HG02678 (cell line): ENCODE data around the gene CRTC3.

Experiments
- ATAC-seq: cut with Tn5 transposase; IDR thresholded peaks from one replicate; pipeline ENCODE4 v1.9.1; 2021; ENCODE audit warnings: mild to moderate bottlenecking, moderate library complexity; ENCODE audit not compliant: unreplicated experiment

The CRTC3 gene

GRCh38 chr15:90591524-90591923, 61.8 kb downstream of the CRTC3 start:
- no peak for ATAC-seq

GRCh38 chr15:90592131-90592881, 62.6 kb downstream of the CRTC3 start:
- ATAC-seq: no peak

- ATAC-seq: no peak
These were observed 63.9 kb downstream of the CRTC3 start for GRCh38 chr15:90593499-90594158.

- peak; percentile 26 for ATAC-seq
These were observed 64.6 kb downstream of the CRTC3 start for GRCh38 chr15:90594301-90594738.

GRCh38 chr15:90595763-90596155, 66.0 kb downstream of the CRTC3 start:
- peak; percentile 16 for ATAC-seq

GRCh38 chr15:90596943-90597342, 67.2 kb downstream of the CRTC3 start:
- no peak for ATAC-seq

- ATAC-seq: peak; percentile 35
These were observed 67.9 kb downstream of the CRTC3 start for GRCh38 chr15:90597577-90597976.

- ATAC-seq: peak; percentile 42
These were observed 68.4 kb downstream of the CRTC3 start for GRCh38 chr15:90598031-90598577.

GRCh38 chr15:90598679-90599078, 69.0 kb downstream of the CRTC3 start:
- ATAC-seq: no peak

GRCh38 chr15:90599116-90599515, 69.4 kb downstream of the CRTC3 start:
- ATAC-seq: no peak

GRCh38 chr15:90599644-90600043, 69.9 kb downstream of the CRTC3 start:
- ATAC-seq: no peak

GRCh38 chr15:90600954-90601353, 71.2 kb downstream of the CRTC3 start:
- ATAC-seq: no peak

GRCh38 chr15:90603893-90604292, 74.2 kb downstream of the CRTC3 start:
- no peak for ATAC-seq

- ATAC-seq: no peak
These were observed 76.9 kb downstream of the CRTC3 start for GRCh38 chr15:90606641-90607040.

GRCh38 chr15:90607361-90607760, 77.6 kb downstream of the CRTC3 start:
- ATAC-seq: no peak

- no peak for ATAC-seq
These were observed 79.8 kb downstream of the CRTC3 start for GRCh38 chr15:90609242-90610180.

GRCh38 chr15:90610190-90610589, 80.5 kb downstream of the CRTC3 start:
- ATAC-seq: no peak

- ATAC-seq: no peak
These were observed 81.4 kb downstream of the CRTC3 start for GRCh38 chr15:90611157-90611556.

GRCh38 chr15:90617171-90617570, 87.4 kb downstream of the CRTC3 start:
- ATAC-seq: no peak

- no peak for ATAC-seq
These were observed 88.0 kb downstream of the CRTC3 start for GRCh38 chr15:90617668-90618097.
